HEK293T (cell line): ENCODE results near the gene DNAJB14.

ENCODE experiments used
- CTCF ChIA-PET: fragments of 350-600 bp; formaldehyde crosslinking; extraction: SDS; loops from one replicate; lab custom pipeline; 2021; ENCODE audit warnings: antibody characterized with exemption, inconsistent platforms; lab: Yijun Ruan, JAX
- POLR2A ChIA-PET: fragments of 350-600 bp; formaldehyde crosslinking; extraction: SDS; loops from one replicate; lab custom pipeline; 2020; ENCODE audit warnings: antibody characterized with exemption, inconsistent platforms; lab: Yijun Ruan, JAX
- DNase-seq: peaks from one replicate; pipeline ENCODE4 v3.0.0; 2012; ENCODE audit warnings: mixed read lengths; ENCODE audit errors: extremely low spot score
- ARNT ChIP-seq: fragments of 450-650 bp; IDR thresholded peaks from 2 replicates; pipeline ENCODE4 v1.6.1; 2017; ENCODE audit warnings: mild to moderate bottlenecking
- BHLHE40 ChIP-seq: fragments of 450-650 bp; IDR thresholded peaks from 2 replicates; pipeline ENCODE4 v1.6.1; 2016; ENCODE audit warnings: mild to moderate bottlenecking, moderate library complexity, borderline replicate concordance
- CTBP1 ChIP-seq: fragments of 450-650 bp; IDR thresholded peaks from 2 replicates; pipeline ENCODE4 v1.6.1; 2016; ENCODE audit warnings: borderline replicate concordance
- ELF4 ChIP-seq: fragments of 450-650 bp; IDR thresholded peaks from 2 replicates; pipeline ENCODE4 v1.6.1; 2017; ENCODE audit warnings: antibody characterized with exemption
- FOXA1 ChIP-seq: fragments of 450-650 bp; IDR thresholded peaks from 2 replicates; pipeline ENCODE4 v1.6.1; 2016; ENCODE audit warnings: mild to moderate bottlenecking
- FOXK2 ChIP-seq: fragments of 450-650 bp; IDR thresholded peaks from 2 replicates; pipeline ENCODE4 v1.6.1; 2016; ENCODE audit warnings: mild to moderate bottlenecking
- FOXM1 ChIP-seq: fragments of 450-650 bp; IDR thresholded peaks from 2 replicates; pipeline ENCODE4 v1.6.1; 2017; ENCODE audit warnings: mild to moderate bottlenecking, borderline replicate concordance
- HDGF ChIP-seq: fragments of 450-650 bp; IDR thresholded peaks from 2 replicates; pipeline ENCODE4 v1.6.1; 2017; ENCODE audit warnings: antibody characterized with exemption, borderline replicate concordance
- L3MBTL2 ChIP-seq: fragments of 450-650 bp; conservative IDR thresholded peaks from 2 replicates; pipeline ENCODE4 v1.6.1; 2016; ENCODE audit warnings: mild to moderate bottlenecking
- LEF1 ChIP-seq: fragments of 450-650 bp; IDR thresholded peaks from 2 replicates; pipeline ENCODE4 v1.6.1; 2017; ENCODE audit warnings: mild to moderate bottlenecking, borderline replicate concordance
- NFRKB ChIP-seq: fragments of 450-650 bp; IDR thresholded peaks from 2 replicates; pipeline ENCODE4 v1.6.1; 2016; ENCODE audit warnings: mild to moderate bottlenecking, moderate library complexity
- PKNOX1 ChIP-seq: fragments of 450-650 bp; IDR thresholded peaks from 2 replicates; pipeline ENCODE4 v1.6.1; 2016
- SP1 ChIP-seq: fragments of 450-650 bp; IDR thresholded peaks from 2 replicates; pipeline ENCODE4 v1.6.1; 2017
- SUZ12 ChIP-seq: fragments of 450-650 bp; IDR thresholded peaks from 2 replicates; pipeline ENCODE4 v1.6.1; 2016; ENCODE audit warnings: mild to moderate bottlenecking
- TARDBP ChIP-seq: fragments of 450-650 bp; IDR thresholded peaks from 2 replicates; pipeline ENCODE4 v1.6.1; 2016
- ZNF384 ChIP-seq: fragments of 450-650 bp; IDR thresholded peaks from 2 replicates; pipeline ENCODE4 v1.6.1; 2016

The DNAJB14 gene

DNA sequence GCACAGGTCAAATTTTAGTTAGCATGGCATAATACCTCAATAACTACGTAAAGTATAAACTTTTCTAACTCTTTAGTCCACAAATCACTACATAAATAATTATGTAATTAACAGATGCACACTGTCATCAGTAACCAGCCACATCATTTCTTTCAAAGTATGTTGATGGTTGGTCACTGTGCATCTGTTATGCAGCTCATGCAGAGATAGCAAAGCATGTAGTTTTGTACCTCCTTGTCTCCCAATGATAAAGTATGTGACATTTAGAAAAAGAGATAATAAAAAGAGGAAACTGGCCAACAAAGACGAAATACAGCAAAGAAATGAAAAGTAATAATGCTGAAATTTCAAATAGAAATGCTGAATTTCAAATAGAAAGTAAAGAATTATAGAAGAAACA lies 55.1 kb downstream of the DNAJB14 start:
- DNase-seq: no peak
- ChIA-PET POLR2A (no interaction called here), CTCF (no interaction called here)
- TF ChIP-seq SUZ12: no peak

GRCh38 chr4:99887837-99888236 lies 58.6 kb downstream of the DNAJB14 start:
- POLR2A ChIA-PET: no interaction called here
- CTCF ChIA-PET: no interaction called here
- no peak for TF ChIP-seq FOXA1
- no peak for DNase-seq

DNA sequence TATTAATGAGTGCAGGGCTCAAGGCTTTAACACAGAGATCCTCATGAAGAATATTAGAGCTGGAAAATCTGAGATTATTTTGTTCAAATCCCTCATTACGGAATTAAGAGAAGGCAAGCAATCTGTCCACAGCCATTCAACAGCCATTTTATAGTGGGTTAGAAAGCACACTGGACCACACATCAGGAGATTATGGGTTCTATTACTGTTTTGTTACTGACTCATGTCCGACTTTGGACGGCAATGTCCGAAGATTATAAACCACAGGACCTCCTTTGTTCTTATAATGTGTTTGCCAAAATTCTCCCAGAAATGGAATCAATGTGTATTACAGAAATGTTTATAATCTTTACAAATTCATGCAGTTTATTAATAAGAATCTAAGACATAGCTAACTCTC lies 60.3 kb downstream of the DNAJB14 start:
- CTCF ChIA-PET: no interaction called here
- no peak for DNase-seq
- TF ChIP-seq NFRKB (no peak), BHLHE40 (no peak), FOXA1 (no peak), PKNOX1 (no peak), LEF1 (no peak), ARNT (no peak), ELF4 (no peak)
- POLR2A ChIA-PET: no interaction called here

DNA sequence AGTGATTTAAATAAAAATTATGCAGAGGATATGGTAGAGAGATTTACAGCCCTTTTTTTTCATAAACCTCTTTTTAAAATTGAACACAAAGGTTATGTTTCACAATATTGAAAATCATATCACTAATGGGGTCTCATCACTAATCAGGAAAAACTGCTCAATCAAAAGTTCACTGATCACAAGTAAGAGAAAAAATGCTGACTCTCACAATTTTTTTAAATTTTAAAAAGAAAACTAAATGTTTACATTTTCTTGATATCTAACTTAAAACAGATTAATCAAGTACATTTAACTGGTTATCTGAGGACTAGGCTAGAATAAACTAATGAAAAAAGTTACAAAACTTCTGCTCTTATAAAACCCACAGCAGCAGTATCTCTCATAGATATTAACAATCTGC lies 60.7 kb downstream of the DNAJB14 start:
- TF ChIP-seq NFRKB (no peak), SUZ12 (no peak), L3MBTL2 (no peak), BHLHE40 (no peak), FOXA1 (no peak), FOXK2 (no peak), ARNT (no peak), TARDBP (no peak), LEF1 (no peak), SP1 (no peak), FOXM1 (no peak), ZNF384 (no peak), PKNOX1 (no peak), CTBP1 (no peak), ELF4 (no peak), HDGF (no peak)

GRCh38 chr4:99885063-99885664 lies 61.3 kb downstream of the DNAJB14 start:
- ChIA-PET CTCF (interaction anchor here (0.6 kb wide), 2 partner anchors 9 to 55 kb away, joined by 4 to 9 read pairs; partner anchors contain the start of gene LAMTOR3), POLR2A (no interaction called here)
- DNase-seq: peak; percentile 19
- no peak for TF ChIP-seq LEF1
- no peak for TF ChIP-seq CTBP1
- no peak for TF ChIP-seq FOXA1
- no peak for TF ChIP-seq SUZ12
- no peak for TF ChIP-seq ELF4
- no peak for TF ChIP-seq NFRKB
- no peak for TF ChIP-seq TARDBP
- no peak for TF ChIP-seq SP1
- no peak for TF ChIP-seq FOXM1
- no peak for TF ChIP-seq L3MBTL2
- TF ChIP-seq ZNF384: no peak
- no peak for TF ChIP-seq HDGF
- no peak for TF ChIP-seq ARNT
- no peak for TF ChIP-seq FOXK2
- TF ChIP-seq PKNOX1: no peak
- TF ChIP-seq BHLHE40: no peak

More for the DNA sequence above, 60.7 kb downstream of the DNAJB14 start:
- POLR2A ChIA-PET: no interaction called here
- CTCF ChIA-PET: interaction anchor here (0.6 kb wide), 1 partner anchor 55 kb away, joined by 4 read pairs; no protein-coding TSS in a partner anchor
- no peak for DNase-seq

DNA sequence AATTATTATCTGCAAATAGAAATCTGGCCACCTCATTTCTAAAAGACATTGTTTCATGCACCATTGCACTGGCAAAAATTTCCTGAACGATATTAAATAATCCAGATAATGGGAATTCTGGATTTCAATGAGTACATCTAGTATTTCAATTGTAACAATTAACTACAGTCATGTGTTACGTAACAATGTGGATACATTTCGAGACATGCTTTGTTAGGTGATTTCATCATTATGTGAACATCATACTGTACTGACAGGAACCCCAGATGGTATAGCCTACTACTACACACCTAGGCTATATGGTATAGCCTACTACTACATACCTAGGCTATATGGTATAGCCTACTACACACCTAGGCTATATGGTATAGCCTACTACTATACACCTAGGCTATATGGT lies 67.0 kb downstream of the DNAJB14 start:
- CTCF ChIA-PET: no interaction called here
- TF ChIP-seq FOXM1: no peak
- TF ChIP-seq PKNOX1: no peak
- no peak for TF ChIP-seq CTBP1
- no peak for TF ChIP-seq ELF4
- TF ChIP-seq SUZ12: no peak
- TF ChIP-seq L3MBTL2: no peak
- no peak for TF ChIP-seq BHLHE40
- no peak for TF ChIP-seq ARNT
- no peak for TF ChIP-seq SP1
- no peak for TF ChIP-seq HDGF
- POLR2A ChIA-PET: interaction anchor here (0.6 kb wide), 1 partner anchor 70 kb away, joined by 3 read pairs; no protein-coding TSS in a partner anchor
- no peak for DNase-seq

GRCh38 chr4:99878604-99879003 lies 67.8 kb downstream of the DNAJB14 start:
- ChIA-PET POLR2A (interaction anchor here (0.6 kb wide), 1 partner anchor 70 kb away, joined by 3 read pairs; no protein-coding TSS in a partner anchor), CTCF (no interaction called here)
- no peak for DNase-seq
- TF ChIP-seq L3MBTL2 (no peak), NFRKB (no peak), FOXM1 (no peak), PKNOX1 (no peak), SP1 (no peak), FOXA1 (no peak), HDGF (no peak), LEF1 (no peak), BHLHE40 (no peak), ELF4 (no peak), TARDBP (no peak), SUZ12 (no peak), ZNF384 (no peak), FOXK2 (no peak), CTBP1 (no peak), ARNT (no peak)
